Superior temporal gyrus (tissue), 1 donor: ENCODE measurements around the gene CEP295NL.
"Not testable (repeated sequence)": the region's sequence is repeated elsewhere in the genome, so short reads cannot be mapped to it uniquely, and the experiment has no call there.

Source experiments
- DNase-seq: peaks from one replicate; pipeline ENCODE4 v3.0.0-alpha.2; 2016; ENCODE audit errors: extremely low spot score

CEP295NL gene, protein sequence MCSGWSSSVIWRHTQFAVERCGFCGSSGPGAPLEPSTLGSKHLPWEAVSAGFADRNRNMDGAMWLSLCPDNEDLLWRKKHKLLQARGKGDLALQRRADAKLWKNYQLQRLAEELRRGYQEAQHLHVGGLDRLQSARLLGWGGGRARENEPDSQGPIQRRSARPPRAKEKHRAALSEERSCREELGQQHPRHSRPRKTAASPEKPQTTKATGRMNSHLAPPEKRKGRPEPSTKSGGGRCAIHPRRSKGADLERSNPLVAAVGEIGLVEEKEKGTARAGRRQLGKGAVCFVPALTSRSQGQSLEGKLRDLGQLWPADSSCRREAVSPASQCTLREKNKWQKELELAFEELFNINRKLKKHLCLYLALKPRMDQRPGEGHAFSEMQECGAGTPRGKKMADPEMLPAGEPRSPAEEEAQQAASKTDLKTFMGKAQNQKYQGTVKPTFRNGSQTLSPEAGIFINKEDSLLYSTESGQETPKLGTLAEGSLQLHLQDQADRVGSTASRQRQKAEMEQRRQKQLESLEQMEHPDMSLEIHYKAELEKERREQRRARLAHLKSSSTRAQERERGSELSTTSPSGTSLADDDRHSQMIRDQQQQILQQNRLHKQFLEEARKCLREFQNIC

DNA sequence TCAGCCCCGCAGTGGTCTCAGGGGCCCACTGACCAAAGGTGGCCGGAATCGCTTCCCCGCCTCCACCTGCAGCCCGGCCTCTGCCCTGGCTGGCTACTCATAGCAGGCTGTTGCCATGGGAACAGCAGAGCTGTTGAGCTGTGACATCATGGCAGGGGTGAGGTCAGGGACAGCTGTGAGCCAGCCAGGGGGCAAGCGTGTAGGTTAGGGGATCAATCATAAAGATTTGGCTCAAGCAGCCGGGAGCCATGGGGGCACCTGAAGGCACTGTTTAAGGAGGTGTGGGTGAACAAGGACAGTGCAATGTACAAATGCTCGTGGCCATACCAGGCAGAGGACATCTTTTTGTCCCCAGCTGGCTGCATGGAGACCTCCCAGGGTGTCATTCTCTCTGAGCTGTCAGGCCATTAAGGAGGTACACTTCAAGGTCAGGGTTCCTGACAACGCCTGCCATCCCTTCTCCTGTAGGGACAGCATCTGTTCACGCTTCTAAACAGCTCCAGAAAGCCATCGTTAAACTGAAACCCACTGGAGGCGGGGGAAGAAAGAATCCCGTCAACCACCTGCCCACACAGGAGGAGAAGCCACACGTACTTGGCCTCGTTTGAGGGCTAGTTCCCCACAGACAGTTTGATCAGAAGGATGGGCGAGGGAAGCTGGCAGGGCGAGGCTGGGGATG, at the start of gene CEP295NL:
CEP295NL (minus strand) TSS at position 101 of the 679 bp plus-strand sequence. CDS start 1,373 bp downstream, outside the sequence.
- no peak for DNase-seq

DNA sequence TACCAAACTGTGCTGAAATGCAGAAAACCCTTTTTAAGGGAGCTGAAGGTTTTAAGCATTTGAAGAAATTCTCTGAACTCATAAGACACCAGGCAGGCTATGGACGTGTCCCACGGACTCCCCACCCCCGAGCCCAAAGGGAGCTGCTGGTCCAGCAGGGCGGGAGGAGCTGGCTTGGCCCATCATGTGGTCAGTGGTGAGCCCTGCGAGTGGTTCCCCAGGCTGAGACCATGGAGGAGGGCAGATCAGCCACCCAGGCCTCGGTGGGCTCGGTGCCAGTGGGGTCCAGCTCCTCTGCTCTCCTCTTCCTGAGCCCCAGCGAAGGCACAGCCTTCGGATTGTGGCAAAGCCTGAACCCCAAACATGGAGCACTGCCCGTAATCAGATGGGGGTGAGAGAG, 49.7 kb upstream of the CEP295NL start:
- no peak for DNase-seq

DNA sequence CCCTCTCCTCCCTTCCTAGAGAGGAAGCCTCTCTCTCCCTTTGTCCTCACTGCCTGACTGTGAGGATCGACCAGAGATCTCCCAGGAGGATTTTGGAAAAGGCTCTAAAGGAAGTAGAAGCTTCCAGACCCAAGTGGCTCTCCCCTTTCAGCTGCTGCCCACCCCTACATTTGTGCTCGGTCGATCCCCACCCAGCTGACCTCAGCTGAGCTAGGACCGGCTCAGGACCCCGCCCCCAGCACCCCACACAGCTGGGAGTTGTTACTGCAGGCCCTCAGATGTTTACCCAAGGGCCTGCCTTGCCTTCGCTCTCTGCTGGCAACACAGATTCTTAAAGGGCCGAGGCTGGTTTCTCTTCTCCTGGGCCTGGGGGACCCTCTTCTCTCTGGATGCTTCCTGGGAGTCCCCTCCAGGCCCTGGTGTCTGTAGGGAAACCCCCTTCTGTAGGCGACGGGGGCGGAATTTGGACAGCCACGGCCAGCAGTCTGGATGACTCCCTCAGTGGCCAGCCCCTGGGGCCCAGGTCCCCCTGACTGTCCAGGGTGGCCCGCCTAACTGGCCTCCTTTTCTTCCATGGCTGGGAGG, 49.1 kb upstream of the CEP295NL start:
- DNase-seq, result no peak

DNA sequence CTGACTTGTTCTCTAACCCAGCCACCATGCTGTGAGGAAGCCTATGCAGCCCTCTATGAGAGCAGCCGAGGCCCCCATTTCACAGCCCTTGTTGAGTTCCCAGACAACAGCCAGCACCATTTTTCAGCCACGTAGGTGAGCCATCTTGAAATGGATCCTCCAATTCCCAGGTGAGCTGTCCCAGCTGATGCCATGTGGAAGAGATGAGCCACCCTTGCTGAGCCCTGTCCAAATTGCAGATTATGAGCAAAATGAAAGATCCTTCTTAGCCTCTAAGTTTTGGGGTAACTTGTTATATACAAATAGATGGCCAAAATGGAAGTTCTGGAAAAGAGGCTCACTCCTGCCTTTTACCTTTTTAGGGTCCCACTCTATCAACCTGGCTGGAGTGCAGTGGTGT, 47.9 kb upstream of the CEP295NL start:
- no peak for DNase-seq

DNA sequence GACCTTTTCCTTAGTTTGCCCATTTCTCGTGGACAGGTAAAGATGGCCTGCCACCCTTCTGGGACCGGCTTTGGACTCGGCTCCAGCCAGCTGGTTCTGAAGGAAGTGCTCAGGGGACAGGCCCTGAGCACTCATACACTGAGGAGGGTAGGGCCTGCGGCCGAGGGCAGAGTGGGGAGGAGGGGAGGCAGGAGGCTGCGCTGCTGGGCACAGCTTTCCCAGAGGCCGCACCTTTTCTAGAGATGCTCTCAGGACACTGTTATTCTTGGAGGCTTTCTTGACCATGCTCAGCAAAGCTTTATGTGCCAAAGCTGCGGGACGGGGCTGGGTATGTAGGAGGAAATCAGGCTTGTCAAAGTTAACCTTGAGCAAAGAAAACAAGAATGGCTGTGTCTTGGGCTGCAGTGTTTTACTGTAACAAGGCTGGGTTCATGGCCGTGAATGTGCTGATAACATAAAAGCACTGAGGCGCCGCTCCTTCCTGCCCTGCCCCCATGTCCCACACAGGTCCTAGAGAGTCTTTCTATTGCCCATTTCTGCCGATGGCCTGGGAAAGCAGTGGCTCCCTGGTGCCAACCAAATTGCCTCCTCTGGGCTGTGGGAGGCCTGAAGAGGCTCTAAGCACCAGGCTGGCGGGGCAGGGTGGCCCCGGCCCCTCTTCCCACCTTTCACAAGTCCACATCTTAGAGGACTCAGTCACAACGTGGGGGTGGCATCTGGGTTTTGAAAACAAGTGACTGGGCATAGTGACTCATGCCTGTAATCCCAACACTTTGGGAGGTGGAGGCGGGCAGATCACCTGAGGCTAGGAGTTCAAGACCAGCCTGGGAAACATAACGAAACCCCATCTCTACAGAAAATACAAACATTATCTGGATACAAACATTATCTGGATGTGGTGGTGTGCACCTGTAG, 44.5 kb upstream of the CEP295NL start:
- DNase-seq, result no peak

DNA sequence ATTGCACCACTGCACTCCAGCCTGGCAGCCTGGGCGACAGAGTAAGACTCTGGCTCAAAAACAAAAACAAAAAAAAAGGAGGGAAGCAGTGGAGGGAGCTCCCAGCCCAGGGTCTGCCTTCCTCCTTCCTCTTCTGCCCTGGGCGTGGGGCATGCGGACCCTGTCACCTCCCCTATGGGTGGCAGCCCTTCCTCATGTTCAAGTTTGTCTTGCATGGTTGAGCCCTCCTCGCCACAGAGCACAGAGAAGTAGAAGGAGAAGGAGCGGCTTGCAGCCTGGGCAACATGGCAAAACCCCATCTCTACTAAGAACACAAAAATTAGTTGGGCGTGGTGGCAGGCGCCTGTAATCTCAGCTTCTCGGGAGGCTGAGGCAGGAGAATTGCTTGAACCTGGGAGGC, 43.6 kb upstream of the CEP295NL start:
- no peak for DNase-seq

DNA sequence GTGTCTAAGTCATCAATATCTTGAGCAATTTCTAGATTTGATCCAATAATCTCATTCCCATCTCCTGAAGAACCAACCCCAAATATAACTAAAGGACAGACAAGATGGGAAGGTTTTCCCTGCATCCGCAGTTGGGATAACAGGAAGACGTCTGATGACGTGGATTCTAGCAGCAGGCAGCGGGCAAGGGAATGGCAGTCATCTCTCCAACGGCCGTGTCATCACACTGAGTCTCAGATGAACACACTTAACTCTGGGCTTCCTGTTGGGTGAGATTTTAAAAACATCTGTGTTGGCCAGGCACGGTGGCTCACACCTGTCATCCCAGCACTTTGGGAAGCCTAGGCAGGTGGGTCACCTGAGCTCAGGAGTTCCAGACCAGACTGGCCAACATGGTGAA, 43.1 kb upstream of the CEP295NL start:
- no peak for DNase-seq

DNA sequence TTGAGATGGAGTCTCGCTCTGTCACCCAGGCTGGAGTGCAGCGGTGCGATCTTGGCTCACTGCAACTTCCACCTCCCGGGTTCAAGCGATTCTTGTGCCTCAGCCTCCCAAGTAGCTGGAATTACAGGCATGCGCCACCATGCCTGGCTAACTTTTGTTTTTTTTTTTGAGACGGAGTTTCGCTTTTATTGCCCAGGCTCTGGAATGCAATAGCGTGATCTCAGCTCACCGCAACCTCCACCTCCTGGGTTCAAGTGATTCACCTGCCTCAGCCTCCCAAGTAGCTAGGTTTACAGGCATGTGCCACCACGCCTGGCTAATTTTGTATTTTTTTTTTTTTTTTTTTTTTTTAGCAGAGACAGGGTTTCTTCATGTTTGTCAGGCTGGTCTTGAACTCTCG, 42.5 kb upstream of the CEP295NL start:
- DNase-seq, result not testable (repeated sequence)

DNA sequence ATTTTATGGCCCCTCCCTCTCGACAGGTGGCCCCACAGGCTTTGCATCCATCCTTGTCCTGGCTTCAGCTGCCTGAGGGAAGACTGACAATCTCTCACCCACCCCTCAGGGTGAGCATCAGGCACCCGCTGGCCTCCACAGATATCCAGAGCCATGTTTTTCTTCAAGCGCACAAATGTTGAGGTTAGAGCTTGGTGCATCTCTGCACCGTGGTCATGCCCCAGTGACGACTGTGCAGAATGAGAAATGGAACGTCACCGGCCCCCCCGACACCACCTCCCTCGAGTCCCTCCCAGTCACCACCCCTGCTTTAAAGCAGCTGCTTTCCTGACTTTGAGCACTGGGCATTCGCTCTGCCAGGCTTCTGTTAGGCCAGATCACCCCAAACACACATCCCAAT, 42.0 kb upstream of the CEP295NL start:
- no peak for DNase-seq

DNA sequence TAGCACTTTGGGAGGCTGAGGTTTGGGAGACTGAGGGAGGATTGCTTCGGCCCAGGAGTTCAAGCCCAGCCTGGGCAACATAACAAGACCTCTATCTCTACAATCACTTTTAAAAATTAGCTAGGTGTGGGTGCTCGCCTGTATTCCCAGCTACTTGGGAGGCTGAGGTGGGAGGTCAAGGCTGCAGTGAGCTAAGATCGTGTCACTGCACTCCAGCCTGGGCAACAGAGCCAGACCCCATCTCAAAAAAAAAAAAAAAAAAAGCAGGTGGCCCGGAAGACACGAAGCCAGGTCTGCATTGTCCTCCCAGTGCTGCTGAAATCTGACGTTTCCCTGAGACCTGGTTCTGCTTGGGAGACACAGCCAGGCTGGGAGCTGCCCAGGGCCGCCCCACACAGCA, 41.0 kb upstream of the CEP295NL start:
- no peak for DNase-seq

DNA sequence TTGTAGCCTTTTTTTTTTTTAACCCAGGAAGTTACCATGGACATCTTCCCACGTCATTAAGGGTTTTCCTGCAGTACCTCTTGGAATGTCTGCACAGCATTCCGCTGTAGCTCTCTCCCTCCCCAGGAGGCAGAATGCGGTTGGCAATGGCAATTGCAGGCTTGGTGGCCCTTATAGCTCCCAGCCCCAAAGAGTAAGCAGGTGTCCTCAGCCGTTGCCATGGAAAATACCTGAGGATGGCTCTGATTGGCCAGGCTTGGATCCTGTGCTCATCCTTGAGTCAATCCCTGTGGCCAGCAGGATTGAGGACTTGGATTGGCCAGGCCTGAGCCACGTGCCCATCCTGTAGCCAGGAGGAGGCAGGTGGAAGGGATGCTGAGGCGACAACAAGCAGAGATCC, 37.7 kb upstream of the CEP295NL start:
- DNase-seq, result no peak

DNA sequence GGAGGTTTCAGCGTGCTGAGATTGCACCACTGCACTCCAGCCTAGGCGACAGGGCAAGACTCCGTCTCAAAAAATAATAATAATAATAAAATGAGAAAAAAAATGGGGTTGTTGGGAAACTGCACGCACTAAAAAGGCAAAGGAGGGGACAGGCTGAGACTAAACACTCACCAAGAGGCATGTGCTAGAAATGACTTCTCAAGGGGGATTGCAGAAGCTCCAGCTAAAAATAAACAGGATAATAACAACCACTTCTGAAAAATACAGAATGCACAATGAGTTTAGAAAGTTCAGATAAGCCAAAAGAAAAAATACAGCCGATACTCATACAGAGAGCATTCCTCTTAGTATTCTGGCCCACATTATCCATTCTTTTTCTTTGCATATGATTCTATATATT, 37.3 kb upstream of the CEP295NL start:
- DNase-seq, result no peak

DNA sequence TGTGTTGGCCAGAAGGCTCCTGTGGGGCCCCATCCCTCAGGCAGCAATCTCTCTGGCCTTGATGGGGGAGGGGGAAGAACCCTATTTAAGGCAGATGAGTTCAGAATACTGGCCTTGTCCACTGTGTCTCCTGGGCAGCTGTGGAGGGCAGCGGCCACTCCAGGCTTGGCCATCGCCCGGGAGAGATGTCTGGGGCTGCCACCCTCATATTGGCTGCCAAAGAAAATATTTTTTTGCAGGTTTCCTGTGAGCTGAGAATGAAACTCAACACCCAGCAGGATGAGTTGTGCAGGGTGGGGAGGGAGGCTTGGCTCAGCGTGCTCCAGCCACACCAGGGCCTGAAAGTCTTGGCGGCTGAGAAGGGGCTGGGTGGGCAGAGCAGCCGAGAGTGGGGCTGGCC, 36.6 kb upstream of the CEP295NL start:
- DNase-seq, result no peak

DNA sequence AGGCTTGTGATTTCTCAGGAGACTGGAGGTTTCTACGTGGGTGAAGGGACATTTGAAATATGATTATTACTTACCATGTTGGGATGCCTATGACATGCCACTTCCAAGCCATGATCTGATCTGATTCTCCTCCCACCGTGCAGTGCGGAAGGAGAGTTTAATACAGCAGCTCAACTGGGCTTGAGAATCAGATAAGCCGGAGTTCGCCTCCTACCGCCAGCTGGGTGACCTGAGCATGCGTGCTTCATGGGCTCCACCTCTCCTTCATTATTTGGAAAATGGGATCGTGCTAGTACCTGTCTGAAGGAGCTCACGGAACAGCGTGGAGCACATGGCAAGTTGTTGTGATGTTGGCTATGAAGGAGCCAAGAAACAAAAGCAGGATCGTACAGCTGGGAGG, 34.6 kb upstream of the CEP295NL start:
- DNase-seq, result no peak

DNA sequence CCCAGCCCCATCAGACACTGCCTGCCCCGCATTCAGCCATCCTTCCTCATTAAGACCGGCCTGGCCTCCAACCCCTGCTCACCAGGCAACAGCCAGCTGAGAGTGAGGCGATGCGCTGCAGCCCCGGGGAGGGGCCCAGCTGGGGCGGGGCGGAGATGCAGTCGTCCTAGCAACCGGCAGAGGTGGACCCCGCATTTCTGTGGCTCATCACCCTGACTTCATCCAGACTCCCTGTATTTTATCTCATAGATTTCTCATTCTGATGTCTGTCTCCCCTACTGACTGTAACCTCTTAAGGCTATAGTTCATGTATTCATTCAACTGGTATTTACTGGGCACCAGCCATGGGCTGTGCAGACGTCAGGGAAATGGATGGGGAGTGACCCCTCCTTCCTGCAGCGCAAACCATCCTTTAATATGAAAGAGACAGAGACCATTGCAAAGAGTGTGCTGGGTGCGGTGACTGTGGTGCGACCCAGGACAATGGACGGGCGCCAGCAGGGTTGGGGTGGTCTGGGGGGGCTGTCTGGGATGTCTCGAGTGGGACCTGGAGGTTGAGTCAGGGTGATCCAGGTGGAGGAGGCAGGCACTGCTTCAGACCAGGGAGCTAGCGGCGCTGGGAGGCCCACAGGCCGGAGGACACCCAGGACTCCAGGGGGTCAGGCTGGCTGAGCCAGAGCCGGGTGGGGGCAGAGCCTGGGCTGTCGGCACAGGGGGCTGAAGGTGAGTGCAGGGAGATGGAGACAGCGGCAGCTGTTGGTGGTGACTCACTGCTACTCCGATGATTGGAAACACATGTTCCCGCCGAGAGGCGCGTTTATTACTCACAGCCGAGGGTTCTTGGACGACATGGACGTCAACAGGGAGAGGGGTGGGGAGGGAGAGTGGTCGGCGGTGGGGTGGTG, 32.7 kb upstream of the CEP295NL start:
- DNase-seq, result no peak

DNA sequence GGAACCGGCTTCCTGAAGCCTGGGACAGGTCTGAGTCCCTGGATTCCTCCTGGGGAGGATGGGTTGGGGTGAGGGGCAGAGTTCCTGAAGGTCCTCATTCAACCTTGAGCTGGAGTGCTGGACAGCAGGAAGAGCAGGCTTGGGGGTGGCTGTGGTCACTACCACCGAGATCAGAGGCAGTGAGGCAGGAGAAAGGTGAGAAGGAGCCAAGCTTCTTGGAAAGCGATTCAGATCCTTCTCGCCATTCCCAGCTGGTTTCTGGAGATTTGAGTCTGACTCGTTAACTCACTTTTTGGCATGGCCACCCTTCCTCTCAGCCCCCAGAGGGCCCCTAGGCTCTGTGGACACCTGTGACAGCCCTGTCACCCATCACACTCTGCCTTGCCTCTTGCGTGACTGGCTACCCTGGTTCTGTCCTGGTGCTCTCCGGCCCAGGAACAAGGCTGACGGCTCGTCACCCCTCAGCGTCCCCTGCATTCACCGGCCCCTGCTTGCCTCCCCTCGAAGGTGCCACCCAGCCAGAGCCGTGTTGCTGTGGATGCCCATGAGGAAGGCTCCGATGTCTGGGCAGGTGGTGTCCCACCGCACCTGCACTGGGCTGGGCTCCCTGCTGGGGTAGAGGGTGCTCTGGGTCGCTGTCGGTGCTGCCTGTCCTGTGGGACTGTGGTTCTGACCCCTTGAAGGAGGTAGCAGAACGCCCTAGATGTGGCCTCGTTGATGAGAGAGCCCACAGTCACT, 31.8 kb upstream of the CEP295NL start:
- no peak for DNase-seq

DNA sequence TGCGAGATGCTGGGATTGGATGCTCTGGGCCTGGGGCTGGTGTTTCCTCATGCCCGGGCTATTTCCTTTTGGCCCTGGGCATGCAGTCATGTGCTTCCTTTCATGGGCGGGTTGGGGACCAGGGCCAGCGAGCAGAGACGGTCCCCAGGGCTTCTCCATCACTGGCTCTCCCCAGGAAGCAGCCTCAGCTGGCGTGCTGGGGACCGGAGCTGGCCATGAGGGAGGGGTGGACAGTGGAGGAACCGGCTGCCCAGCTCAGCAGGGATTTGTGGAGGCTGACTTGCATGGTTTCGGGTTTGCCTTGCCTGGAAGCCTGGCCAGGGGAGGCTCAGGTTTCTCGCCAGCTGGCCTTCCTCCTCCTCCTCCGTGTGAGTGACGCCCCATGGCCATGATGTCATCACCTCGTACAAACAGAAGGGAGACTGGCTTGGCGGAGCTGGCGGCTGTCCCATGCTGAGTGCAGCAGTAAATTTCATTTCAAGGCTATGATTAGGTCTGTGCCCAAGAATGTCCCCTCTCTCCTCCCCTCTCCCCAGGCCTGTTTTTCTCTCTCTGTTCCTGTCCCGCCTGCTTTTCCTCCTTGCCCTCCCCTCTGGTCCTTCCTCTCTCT, 31.1 kb upstream of the CEP295NL start:
- DNase-seq, result peak; percentile 77

DNA sequence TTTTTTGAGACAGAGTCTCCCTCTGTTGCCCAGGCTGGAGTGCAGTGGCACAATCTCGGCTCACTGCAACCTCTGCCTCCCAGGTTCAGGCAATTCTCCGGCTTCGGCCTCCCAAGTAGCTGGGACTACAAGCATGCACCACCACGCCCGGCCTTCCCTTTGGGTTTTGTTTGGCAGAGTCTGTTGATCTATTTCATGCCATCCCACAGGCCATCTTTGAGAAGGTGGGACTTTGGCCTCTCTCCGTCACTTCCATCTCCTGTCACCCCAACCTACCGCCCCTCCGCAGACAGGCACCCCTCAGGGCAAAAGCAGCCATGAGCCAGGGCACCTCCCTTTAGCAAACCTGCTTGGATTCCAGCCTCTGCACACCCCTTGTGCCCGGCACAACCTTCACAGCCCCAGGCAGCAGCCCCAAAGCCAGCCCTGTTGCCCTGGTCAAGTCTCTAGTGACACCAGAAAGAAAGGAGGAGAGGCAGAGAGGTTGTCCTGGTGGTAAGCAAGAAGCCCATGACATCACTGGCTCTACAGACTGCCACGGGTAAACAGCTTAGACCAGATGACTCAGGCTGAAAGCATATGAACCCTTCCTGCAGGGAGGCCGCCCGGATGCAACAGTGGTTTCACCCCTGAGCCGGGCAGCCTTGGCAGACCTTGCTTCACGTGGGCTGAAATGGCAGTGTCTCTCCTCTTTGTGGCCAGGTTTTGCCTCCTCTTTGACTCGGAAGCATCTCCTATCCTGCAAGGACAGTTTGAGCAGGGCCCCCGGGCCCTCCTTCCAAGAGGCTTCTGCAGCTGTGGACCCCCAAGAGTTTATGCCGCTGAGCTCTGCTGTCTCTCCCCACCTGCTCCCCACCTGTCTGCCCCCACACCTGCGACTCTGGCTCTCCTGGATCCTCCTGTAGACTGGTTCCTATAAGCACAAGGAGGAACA, 30.3 kb upstream of the CEP295NL start:
- DNase-seq, result no peak
